AG04449 (cell line): ENCODE measurements around the gene XYLT1.

Experiments
- CTCF ChIA-PET: fragments of 350-600 bp; formaldehyde crosslinking; extraction: SDS; loops from one replicate; lab custom pipeline; 2021; ENCODE audit warnings: antibody characterized with exemption; lab: Yijun Ruan, JAX
- POLR2A ChIA-PET: fragments of 400-600, 350-600 bp; formaldehyde crosslinking; extraction: SDS; loops from one replicate; lab custom pipeline; 2020; ENCODE audit warnings: antibody characterized with exemption, inconsistent platforms; lab: Yijun Ruan, JAX
- DNase-seq: peaks from one replicate; pipeline ENCODE4 v3.0.0-alpha.2; 2010; ENCODE audit warnings: low read depth, low spot score
- H3K4me3 ChIP-seq: 2 replicates; pipeline ENCODE4 v1.5.1; 2011; ENCODE audit warnings: low read depth, mild to moderate bottlenecking, control low read depth, low read length
- TF ChIP-seq, protein P1 (sequence below): IDR thresholded peaks from one replicate; pipeline ENCODE4 v1.5.1; 2011; ENCODE audit warnings: mild to moderate bottlenecking, moderate library complexity, low read length, control low read depth, inconsistent platforms; ENCODE audit not compliant: insufficient read depth; ENCODE audit errors: missing control alignments

The XYLT1 gene

DNA sequence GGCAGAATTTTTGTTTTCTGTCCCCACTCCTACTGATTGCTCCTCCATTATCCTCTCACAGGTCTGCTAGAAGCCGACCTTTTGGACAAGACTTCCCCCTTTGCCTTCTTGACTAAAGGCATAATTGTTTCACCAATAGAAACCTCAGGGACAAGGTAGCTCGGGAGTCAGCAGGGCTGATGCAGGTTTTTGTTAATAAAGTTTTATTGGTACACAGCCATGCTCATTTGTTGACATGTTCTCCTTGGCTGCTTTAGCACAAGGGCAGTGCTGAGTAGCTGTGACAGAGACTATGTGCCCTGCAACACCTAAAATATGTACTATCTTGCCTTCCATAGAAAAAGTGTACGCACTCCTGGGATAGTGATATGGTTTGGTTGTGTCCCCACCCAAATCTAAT, 271.6 kb downstream of the XYLT1 start:
- ChIA-PET CTCF (no interaction called here), POLR2A (no interaction called here)
- DNase-seq: no peak
- TF ChIP-seq, protein P1, sequence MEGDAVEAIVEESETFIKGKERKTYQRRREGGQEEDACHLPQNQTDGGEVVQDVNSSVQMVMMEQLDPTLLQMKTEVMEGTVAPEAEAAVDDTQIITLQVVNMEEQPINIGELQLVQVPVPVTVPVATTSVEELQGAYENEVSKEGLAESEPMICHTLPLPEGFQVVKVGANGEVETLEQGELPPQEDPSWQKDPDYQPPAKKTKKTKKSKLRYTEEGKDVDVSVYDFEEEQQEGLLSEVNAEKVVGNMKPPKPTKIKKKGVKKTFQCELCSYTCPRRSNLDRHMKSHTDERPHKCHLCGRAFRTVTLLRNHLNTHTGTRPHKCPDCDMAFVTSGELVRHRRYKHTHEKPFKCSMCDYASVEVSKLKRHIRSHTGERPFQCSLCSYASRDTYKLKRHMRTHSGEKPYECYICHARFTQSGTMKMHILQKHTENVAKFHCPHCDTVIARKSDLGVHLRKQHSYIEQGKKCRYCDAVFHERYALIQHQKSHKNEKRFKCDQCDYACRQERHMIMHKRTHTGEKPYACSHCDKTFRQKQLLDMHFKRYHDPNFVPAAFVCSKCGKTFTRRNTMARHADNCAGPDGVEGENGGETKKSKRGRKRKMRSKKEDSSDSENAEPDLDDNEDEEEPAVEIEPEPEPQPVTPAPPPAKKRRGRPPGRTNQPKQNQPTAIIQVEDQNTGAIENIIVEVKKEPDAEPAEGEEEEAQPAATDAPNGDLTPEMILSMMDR: no peak
- H3K4me3 ChIP-seq: no peak overlapping the region

GRCh38 chr16:17196526-17196925, 274.2 kb downstream of the XYLT1 start:
- ChIA-PET POLR2A (interaction anchor here (0.6 kb wide), 1 partner anchor 20 kb away, joined by 3 read pairs; no protein-coding TSS in a partner anchor), CTCF (interaction anchor here (1.5 to 2.9 kb wide), 3 partner anchors 8 to 10 kb away, joined by 4 to 32 read pairs (median 4); no protein-coding TSS in a partner anchor)
- no peak overlapping the region for H3K4me3 ChIP-seq
- TF ChIP-seq, protein P1: no peak
- no peak for DNase-seq

- DNase-seq: no peak
- CTCF ChIA-PET: interaction anchor here (0.7 to 2.9 kb wide), 15 partner anchors 9 to 279 kb away, joined by 3 to 39 read pairs (median 4); no protein-coding TSS in a partner anchor
- POLR2A ChIA-PET: no interaction called here
- H3K4me3 ChIP-seq: no peak overlapping the region
- TF ChIP-seq, protein P1: peak; percentile 82
Measured at GRCh38 chr16:17194190-17194780, 276.5 kb downstream of the XYLT1 start.

DNA sequence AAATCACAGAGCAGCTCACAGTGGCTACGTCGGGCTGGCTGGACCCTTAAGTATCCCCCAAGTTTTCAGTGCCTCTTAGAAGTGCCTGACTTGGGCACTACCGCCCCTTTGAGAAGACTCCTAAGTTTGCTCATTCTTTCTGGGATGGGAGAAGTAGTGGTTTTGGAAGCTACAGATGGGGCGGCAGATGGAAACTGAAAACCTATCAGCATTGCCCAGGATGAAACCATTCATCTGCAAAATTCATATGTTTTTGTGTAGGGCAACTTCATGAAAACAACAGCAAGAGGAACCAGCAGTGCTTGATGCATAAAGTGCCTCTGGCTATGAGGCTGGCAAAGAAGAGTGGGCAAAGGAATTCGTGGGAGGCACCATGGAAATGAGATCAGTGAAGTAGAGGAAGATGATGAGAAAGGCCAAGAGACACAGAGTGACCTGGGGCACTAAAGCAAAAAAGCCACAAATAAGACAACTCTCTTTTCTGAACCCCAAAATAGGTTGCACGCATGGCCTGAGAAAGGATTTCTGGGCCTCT, 277.1 kb downstream of the XYLT1 start:
- no peak overlapping the region for H3K4me3 ChIP-seq
- POLR2A ChIA-PET: no interaction called here
- DNase-seq: no peak
- TF ChIP-seq, protein P1: no peak
- CTCF ChIA-PET: interaction anchor here (0.7 to 2.9 kb wide), 15 partner anchors 8 to 310 kb away, joined by 3 to 39 read pairs (median 4); no protein-coding TSS in a partner anchor

GRCh38 chr16:17184026-17184425, 286.7 kb downstream of the XYLT1 start:
- POLR2A ChIA-PET: no interaction called here
- no peak for DNase-seq
- no peak overlapping the region for H3K4me3 ChIP-seq
- TF ChIP-seq, protein P1: no peak
- CTCF ChIA-PET: interaction anchor here (0.8 to 2.2 kb wide), 2 partner anchors 9 to 10 kb away, joined by 3 to 10 read pairs; no protein-coding TSS in a partner anchor

DNA sequence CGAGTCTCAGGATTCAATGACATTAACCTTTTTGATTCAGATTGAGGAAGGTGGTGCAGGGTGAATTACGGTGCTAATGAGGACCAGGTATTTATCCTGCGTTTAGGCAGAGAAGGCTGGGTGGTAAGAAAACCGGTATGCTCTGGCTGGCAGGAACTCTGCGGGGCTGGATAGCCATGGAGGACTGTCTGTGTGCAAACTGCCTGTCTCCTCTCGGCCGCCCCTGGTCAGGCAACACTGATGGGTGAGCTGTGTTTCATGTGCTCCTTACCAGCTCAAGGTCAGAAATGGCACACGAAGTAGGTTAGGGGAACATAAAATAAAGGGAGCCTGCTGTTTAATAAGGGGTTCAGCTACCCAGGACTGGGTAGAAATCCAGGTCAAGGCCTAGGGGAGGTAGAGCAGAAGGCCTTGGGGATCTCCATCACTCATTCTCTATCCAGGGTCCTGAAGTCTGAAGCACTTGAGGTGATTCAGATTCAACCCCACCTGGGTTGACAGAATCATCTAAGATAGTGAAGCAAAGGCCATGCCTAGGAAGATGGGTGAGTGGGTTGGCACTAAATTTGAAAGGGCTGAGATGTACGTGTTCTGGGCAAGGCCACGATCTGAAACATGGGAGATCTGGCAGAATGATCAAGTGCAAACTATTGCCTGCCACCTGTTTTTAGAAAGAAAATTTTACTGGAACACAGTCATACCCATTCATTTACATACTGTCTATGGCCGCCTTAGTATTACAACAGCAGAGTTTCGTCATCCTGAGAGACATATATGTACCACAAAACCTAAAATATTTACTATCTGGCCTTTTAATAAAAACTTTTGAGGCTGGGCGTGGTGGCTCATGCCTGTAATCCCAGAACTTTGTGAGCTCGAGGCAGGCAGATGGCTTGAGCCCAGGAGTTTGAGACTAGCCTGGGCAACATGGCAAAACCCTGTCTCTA, 292.5 kb downstream of the XYLT1 start:
- ChIA-PET POLR2A (no interaction called here), CTCF (interaction anchor here (0.7 to 8.0 kb wide), 2 partner anchors 16 to 297 kb away, joined by 3 to 39 read pairs; no protein-coding TSS in a partner anchor)
- TF ChIP-seq, protein P1: no peak

More for the DNA sequence above, 292.5 kb downstream of the XYLT1 start:
- no peak overlapping the region for H3K4me3 ChIP-seq
- DNase-seq: no peak
